Mononuclear cell (primary cell): Measurements from ENCODE around the gene METRN. TPM values are rescaled to one million over a fixed set of nuclear protein-coding genes. Genes with fewer than 3 reads are reported as not detected.
A peak's percentile ranks its signal among the peaks of the same experiment; 100 is the strongest.

Experiments
- H3K27me3 ChIP-seq: 2 replicates; pipeline ENCODE4 v1.6.0; 2011; ENCODE audit warnings: low read length, control low read depth; ENCODE audit not compliant: insufficient read depth
- H3K4me1 ChIP-seq: 2 replicates; pipeline ENCODE4 v1.5.1; 2011; ENCODE audit warnings: mild to moderate bottlenecking, low read length, control low read depth; ENCODE audit not compliant: insufficient read depth
- H3K4me3 ChIP-seq: 2 replicates; pipeline ENCODE4 v1.5.1; 2011; ENCODE audit warnings: mild to moderate bottlenecking, low read length, moderate library complexity
- H3K9me3 ChIP-seq: 2 replicates; pipeline ENCODE4 v1.5.1; 2011; ENCODE audit warnings: low read depth, mild to moderate bottlenecking, control low read depth, low read length
- total RNA-seq: library from RNA; depleted of rRNA; stranded (reverse); fragments of >200 nt; gene quantifications from one replicate; pipeline ENCODE4 v1.2.3, GENCODE V29; 2012

METRN gene
- total RNA-seq, 1 donor, result 4.8 TPM

DNA sequence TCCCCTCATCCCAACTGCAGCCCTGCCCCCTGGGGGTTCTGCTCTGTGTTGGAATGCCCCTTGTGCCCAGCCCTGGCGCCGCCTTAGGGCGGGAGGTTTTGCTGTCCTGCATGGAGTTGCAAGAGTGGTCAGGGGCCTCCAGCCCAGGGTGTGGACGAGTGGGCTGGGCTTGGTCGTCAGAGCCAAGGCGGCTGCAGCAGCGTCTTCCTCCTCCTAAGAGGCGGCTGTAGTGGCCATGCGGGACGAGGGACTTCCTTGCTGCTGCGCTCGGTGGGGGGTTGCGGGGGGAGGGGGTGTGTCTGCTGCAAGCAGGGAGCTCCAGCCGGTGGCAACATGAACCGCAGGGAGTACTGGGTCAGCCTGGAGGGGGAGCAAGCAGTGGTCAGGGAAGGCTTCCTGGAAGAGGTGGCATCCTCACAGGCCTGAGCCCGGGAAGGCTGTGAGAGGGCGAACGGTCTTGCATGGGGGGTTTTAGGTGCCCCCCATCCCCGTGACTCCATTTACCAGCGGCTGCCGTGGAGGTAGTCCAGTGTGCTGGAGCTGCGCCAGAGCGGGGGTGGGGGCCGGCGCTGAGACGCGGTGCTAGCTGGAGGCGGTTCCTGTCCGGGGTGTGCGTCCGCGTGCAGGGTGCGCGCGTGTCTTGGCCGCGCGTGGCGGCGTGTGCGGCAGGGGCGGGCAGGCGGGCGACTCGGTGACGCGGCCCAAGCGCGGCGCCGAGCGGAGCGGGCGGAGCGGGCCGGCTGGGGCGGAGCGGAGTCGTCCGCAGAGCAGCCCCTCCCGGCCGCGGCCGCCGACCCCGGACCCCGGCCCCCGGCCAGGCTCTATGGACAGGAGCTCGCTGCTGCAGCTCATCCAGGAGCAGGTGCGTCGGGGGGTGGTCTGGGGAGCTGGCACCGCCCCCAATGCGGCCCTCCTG lies 39.7 kb upstream of the METRN start, which contains the start of gene RHBDL1:
RHBDL1 (plus strand) TSS at position 704 of the 916 bp plus-strand sequence; CDS start at position 824, 120 bp downstream.
- peaks cover 16% of the 10 kb centered on the region for H3K4me1 ChIP-seq
- H3K4me3 ChIP-seq, result no peak within 1 kb of the TSS
- no peaks in the 10 kb centered on the region for H3K27me3 ChIP-seq
- no peaks in the 10 kb centered on the region for H3K9me3 ChIP-seq

DNA sequence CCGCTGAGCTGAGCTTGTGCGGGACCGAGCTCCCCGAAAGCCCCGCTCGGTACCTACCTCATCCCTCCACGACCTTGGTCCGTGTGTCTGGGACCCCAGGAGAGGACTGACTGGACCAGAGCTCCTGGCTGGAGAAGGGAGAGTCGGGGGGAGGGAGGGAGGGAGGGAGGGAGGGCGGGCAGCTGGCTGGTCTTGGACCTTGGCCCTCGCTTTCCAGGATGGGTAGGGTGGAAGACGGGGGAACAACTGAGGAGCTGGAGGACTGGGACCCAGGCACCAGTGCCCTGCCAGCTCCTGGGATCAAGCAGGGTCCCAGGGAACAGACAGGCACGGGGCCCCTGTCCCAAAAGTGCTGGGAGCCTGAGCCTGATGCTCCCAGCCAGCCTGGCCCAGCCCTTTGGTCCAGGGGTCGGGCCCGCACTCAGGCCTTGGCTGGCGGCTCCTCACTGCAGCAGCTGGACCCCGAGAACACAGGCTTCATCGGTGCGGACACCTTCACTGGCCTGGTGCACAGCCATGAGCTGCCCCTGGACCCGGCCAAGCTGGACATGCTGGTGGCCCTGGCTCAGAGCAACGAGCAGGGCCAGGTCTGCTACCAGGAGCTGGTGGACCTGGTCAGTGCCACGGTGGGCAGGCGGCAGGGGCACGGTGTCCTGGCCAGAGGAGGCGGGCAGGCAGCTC lies 38.9 kb upstream of the METRN start:
- H3K4me3 ChIP-seq, result no peak overlapping the region
- no peaks in the 10 kb centered on the region for H3K9me3 ChIP-seq
- peaks cover 21% of the 10 kb centered on the region for H3K4me1 ChIP-seq
- no peaks in the 10 kb centered on the region for H3K27me3 ChIP-seq

DNA sequence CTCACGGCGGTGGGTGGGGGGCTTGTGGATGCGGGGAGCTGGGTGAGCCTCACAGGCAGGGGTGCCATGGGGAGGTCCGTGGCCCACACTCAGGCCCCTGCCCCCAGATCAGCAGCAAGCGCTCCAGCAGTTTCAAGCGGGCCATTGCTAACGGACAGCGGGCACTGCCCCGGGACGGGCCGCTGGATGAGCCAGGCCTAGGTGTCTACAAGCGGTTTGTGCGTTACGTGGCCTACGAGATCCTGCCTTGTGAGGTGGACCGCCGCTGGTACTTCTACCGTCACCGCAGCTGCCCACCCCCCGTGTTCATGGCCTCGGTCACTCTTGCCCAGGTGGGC lies 38.4 kb upstream of the METRN start:
- Histone ChIP-seq H3K27me3 (no peaks in the 10 kb centered on the region), H3K4me1 (peaks cover 26% of the 10 kb centered on the region), H3K4me3 (no peak overlapping the region), H3K9me3 (no peaks in the 10 kb centered on the region)

DNA sequence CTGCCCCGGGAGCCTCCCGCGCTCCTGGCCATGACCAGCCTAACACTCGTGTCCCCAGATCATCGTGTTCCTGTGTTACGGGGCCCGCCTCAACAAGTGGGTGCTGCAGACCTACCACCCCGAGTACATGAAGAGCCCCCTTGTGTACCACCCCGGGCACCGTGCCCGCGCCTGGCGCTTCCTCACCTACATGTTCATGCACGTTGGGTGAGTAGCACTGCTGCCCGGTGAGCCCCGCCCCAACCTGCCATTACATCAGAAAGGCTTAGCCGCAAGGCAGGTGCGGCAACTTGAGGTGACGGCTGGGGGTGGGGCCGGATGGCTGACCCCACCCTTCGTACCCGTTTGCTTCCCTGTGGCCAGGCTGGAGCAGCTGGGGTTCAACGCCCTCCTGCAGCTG lies 38.0 kb upstream of the METRN start:
- Histone ChIP-seq H3K27me3 (no peaks in the 10 kb centered on the region), H3K9me3 (no peaks in the 10 kb centered on the region), H3K4me1 (peaks cover 30% of the 10 kb centered on the region), H3K4me3 (no peak overlapping the region)

DNA sequence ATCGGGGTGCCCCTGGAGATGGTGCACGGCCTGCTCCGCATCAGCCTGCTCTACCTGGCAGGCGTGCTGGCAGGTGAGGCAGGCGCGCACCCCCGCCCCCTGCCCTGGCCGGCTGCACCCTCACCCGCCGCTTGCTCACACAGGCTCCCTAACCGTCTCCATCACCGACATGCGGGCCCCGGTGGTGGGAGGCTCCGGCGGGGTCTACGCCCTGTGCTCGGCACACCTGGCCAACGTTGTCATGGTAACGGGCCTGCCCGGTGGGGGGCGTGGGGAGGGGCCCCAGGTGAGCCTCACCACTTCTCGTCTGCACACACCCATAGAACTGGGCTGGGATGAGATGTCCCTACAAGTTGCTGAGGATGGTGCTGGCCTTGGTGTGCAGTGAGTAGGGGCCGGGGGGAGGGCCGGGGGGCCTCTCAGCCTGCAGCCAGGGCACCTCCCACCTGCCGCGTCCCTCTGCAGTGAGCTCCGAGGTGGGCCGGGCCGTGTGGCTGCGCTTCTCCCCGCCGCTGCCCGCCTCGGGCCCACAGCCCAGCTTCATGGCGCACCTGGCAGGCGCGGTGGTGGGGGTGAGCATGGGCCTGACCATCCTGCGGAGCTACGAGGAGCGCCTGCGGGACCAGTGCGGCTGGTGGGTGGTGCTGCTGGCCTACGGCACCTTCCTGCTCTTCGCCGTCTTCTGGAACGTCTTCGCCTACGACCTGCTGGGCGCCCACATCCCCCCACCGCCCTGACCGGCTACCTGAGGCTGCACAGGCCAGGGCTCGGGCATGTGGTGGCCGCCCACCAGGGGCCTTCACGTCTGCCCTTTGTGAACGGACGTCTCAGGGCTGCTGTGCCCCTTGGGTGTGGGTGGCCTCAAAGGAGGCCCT lies 37.4 kb upstream of the METRN start:
- Histone ChIP-seq H3K4me3 (no peak overlapping the region), H3K4me1 (peaks cover 35% of the 10 kb centered on the region), H3K27me3 (no peaks in the 10 kb centered on the region), H3K9me3 (no peaks in the 10 kb centered on the region)

DNA sequence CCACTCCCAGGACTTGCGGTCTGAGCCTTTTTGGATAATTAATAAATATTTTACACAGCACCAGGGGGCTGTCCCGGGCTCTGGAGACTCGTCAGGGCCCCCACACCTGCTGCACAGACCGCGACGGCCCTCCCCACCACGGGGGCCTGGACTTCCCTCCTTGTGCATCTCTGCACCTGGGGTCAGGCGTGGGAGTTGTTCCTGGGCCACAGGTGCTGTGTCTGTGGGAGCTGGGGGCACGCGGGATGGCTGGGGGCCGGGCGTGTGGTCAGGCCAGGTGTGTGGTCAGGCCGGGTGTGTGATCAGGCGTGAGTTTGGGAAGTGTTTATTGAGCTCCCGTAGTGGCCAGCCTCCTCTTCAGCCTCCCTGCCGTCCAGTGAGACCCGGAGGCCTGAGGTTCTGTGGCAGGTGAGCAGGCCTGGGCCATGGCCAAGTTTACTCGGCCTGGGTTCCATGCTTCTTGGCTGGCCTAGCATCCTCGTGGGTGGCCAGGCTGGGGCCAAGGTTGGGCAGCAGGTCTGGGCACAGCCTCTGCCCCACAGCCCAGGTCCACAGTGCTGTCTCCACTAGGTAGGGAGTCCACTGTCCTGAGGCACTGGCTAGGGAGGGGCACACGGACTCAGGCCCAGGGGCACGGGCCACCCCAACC lies 36.6 kb upstream of the METRN start:
- Histone ChIP-seq H3K27me3 (no peaks in the 10 kb centered on the region), H3K4me1 (peaks cover 42% of the 10 kb centered on the region), H3K9me3 (no peaks in the 10 kb centered on the region), H3K4me3 (no peak overlapping the region)

DNA sequence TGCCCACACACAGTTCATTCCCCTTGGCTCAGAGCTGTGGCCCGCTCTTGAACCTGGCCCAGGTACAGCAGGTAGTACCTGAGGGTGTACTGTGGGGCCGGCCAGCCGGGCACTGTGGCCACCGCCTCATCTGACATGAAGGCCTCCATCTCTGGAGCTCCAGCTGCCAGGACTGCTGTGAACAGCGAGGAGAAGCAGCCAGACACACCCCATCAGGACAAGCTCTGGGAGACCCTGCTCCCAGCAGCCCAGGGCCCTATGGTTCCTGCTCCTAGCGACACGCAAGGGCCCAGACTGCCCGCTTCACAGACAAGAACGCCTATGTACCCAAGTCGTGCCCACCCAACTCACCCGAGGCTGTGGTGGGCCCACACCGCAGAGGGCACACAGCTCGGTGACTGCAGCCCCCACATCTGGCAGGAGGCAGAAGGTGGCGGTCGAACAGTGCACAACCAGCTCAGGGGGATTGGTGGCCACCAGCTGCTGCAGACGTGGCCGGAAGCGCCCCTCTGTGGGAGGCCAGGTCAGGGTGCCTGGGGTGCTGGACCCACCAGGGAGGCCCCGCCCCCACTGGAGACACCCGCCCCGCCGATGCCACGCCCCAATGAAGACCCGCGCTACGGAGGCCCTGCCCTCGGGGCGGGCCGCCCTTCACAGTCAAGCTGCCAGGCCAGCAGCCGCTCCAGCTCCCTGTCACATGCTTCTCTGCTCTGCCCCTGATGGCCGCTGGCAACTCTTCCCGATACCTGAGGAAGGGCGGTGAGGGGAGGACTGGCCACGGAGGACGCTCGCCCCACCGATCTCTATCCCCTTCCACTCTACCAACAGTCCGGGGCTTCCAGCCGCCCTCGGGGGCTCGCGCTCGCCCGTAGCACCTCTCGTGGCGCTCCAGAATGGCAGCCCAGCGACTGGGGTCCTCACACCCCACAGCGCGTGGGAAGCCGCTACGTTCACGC lies 35.8 kb upstream of the METRN start:
- Histone ChIP-seq H3K4me3 (peak overlapping the region; percentile 23), H3K4me1 (peaks cover 48% of the 10 kb centered on the region), H3K9me3 (no peaks in the 10 kb centered on the region), H3K27me3 (no peaks in the 10 kb centered on the region)

DNA sequence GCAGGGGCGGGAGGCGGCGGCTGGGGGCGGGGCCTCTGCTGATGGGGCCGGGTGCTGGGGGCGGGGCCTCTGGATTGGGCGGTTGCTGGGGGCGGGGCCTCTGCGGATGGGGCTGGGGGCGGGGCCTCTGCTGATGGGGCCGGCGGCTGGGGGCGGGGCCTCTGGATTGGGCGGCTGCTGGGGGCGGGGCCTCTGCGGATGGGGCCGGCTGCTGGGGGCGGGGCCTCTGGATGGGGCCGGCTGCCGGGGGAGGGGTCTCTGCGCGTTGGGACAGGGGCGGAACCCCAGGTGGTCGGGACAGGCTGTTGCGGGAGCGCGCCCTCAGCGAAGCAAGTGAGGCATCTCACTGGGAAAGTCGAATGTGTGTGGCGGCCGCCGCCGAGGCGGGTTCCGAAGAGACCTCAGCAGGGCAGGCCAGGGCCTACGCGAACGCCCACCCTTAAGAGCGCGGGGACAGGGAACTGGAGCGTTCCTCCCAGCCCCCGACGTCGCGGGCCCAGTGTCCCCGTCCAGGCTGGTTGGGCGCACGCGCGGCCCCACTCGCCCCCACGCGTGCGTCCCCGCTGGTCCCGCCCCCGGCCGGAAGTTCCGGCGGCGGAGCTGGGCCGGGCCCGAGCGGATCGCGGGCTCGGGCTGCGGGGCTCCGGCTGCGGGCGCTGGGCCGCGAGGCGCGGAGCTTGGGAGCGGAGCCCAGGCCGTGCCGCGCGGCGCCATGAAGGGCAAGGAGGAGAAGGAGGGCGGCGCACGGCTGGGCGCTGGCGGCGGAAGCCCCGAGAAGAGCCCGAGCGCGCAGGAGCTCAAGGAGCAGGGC lies 34.9 kb upstream of the METRN start, which contains the start of gene STUB1:
STUB1 (plus strand) TSS at position 597 of the 811 bp plus-strand sequence; CDS start at position 713, 116 bp downstream.
- Histone ChIP-seq H3K4me1 (peaks cover 51% of the 10 kb centered on the region), H3K4me3 (peak within 1 kb of the TSS; percentile 72), H3K27me3 (no peaks in the 10 kb centered on the region), H3K9me3 (no peaks in the 10 kb centered on the region)

DNA sequence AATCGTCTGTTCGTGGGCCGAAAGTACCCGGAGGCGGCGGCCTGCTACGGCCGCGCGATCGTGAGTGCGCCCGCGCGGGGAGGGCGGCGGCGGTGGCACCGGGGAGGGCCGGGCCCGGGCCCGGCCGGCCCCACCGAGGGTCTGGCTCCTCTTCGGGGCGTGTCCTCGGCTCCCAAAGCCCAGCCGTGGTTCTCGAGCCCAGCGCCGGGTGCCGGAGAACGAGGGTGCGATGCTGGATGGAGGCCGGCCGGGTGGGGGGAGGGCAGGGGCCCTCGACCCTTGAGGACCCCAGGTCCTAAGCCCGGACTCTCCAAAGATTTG lies 34.3 kb upstream of the METRN start:
- Histone ChIP-seq H3K27me3 (no peaks in the 10 kb centered on the region), H3K4me3 (peak overlapping the region; percentile 72), H3K9me3 (no peaks in the 10 kb centered on the region), H3K4me1 (peaks cover 52% of the 10 kb centered on the region)

DNA sequence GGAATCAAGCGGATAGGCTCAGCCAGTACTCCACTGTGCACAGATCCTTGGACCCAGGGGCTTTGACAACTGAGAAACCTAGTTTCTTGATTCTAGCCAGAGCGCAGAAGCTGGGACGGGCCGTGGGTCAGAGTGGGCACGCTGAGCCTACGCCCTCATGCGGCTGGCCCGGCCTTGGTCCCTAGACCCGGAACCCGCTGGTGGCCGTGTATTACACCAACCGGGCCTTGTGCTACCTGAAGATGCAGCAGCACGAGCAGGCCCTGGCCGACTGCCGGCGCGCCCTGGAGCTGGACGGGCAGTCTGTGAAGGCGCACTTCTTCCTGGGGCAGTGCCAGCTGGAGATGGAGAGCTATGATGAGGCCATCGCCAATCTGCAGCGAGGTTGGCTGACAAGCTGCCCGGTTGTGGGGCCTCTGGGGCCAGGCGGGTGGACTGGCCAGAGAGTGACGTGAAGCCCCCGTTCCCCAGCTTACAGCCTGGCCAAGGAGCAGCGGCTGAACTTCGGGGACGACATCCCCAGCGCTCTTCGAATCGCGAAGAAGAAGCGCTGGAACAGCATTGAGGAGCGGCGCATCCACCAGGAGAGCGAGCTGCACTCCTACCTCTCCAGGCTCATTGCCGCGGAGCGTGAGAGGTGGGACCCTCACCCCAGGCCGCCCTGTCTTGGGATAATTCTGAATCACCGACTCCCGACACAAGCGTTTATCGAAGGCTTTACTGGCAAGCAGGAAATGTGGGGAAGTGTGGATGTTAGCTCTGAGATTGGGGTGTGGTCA lies 33.8 kb upstream of the METRN start:
- H3K4me1 ChIP-seq, result peaks cover 52% of the 10 kb centered on the region

DNA sequence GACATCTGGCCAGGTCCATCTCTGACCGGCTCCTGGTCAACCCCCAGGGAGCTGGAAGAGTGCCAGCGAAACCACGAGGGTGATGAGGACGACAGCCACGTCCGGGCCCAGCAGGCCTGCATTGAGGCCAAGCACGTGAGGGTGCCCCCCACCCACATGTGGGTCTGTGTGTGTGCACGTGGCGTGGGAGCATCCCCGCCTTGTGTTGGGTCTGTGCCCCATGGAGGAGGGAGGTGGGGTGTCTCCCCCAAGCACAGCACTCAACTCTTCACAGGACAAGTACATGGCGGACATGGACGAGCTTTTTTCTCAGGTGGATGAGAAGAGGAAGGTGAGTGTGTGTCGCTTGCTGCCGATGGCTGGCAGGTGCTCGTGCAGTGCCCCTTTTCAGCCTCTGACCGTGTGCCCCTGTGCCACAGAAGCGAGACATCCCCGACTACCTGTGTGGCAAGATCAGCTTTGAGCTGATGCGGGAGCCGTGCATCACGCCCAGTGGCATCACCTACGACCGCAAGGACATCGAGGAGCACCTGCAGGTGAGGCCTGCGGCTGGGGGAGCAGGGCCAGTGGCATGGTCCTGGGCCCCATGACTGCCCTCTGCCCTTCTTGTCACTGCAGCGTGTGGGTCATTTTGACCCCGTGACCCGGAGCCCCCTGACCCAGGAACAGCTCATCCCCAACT lies 33.0 kb upstream of the METRN start:
- peaks cover 52% of the 10 kb centered on the region for H3K4me1 ChIP-seq
- no peaks in the 10 kb centered on the region for H3K27me3 ChIP-seq
- no peak overlapping the region for H3K4me3 ChIP-seq
- no peaks in the 10 kb centered on the region for H3K9me3 ChIP-seq

More for the DNA sequence above, 33.8 kb upstream of the METRN start:
- Histone ChIP-seq H3K9me3 (no peaks in the 10 kb centered on the region), H3K4me3 (peak overlapping the region; percentile 72), H3K27me3 (no peaks in the 10 kb centered on the region)
